GM18498 (cell line): Measurements from ENCODE around the gene RERE.
"Not testable (repeated sequence)": the region's sequence is repeated elsewhere in the genome, so short reads cannot be mapped to it uniquely, and the experiment has no call there.

ENCODE experiments used
- ATAC-seq: cut with Tn5 transposase; IDR thresholded peaks from one replicate; pipeline ENCODE4 v1.9.1; 2021; ENCODE audit warnings: mild to moderate bottlenecking, moderate library complexity; ENCODE audit not compliant: unreplicated experiment

Gene RERE

GRCh38 chr1:8695442-8695841 lies 122.0 kb downstream of the RERE start:
- ATAC-seq, result not testable (repeated sequence)

DNA sequence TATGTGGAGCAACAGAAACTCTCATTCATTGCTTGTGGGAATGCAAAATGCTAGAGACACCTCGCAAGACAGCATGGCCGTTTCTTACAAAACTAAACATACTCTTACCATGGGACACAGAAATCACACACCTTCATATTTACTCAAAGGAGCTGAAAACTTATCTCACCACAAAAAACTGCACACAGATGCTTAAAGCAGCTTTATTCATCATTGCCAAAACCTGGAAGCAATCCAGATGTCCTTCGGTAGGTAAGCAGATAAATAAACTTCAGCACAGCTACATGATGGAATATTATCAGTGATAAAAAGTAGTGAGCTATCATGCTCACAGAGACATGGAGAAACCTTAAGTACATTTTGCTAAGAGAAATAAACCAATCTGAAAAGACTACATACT lies 124.3 kb downstream of the RERE start:
- ATAC-seq, result no peak

DNA sequence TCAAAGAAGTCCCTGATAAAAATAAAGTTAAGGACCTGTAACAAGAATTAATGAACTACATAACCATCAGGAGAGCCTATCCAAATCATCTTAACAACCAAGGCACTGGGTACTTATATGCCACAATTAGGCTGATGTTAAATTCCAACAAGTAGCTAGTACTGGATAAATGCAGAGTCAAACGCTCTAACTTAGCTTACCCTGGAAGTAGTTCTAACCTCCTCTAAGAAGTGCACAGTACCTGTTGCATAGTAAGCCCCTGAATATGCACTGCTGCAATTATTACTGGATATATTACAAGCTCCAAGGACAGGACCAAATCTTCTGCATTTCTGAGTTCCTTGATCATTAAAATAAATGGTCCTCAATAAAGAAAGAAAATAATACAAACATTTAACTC lies 125.8 kb downstream of the RERE start:
- no peak for ATAC-seq

- no peak for ATAC-seq
Measured at GRCh38 chr1:8690253-8690525, 127.3 kb downstream of the RERE start.

GRCh38 chr1:8689431-8690252 lies 127.8 kb downstream of the RERE start:
- ATAC-seq, result no peak

DNA sequence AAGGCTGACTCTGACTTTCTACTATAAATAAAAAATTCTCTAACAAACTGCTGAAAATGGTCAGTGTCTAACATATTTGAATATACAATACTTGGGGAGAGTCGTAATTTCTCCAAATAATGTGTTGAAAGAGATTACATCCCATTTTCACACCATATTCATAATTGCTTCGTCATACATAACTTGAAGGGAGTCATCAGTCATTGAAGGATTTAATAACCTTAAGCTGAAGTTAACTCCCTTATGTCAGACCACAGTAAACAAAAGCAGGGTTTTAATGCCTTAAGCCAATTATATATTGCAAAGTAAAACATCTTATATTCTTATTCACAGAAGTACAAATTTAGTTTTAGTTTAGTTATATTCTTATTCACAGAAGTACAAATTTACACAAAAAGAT lies 129.9 kb downstream of the RERE start:
- ATAC-seq, result no peak

GRCh38 chr1:8687039-8687438 lies 130.4 kb downstream of the RERE start:
- no peak for ATAC-seq

GRCh38 chr1:8685463-8685862 lies 132.0 kb downstream of the RERE start:
- ATAC-seq, result no peak

DNA sequence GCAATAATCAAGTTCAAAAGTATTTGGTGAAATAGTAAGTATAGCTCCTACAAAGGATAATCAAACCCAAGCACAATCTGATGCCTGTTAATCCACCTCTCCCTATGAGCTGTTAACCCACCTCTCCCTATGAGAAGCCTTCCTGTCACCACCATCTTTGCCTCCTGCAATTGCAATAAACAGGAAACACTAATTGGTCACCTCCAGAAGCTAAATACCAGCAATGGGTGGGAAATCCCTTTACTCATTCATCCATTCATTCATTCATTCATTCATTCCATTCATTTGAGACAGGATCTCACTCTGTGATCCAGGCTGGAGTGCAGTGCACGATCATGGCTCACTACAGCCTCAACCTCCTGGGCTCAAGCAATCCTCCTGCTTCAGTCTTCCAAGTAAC lies 132.8 kb downstream of the RERE start:
- no peak for ATAC-seq

DNA sequence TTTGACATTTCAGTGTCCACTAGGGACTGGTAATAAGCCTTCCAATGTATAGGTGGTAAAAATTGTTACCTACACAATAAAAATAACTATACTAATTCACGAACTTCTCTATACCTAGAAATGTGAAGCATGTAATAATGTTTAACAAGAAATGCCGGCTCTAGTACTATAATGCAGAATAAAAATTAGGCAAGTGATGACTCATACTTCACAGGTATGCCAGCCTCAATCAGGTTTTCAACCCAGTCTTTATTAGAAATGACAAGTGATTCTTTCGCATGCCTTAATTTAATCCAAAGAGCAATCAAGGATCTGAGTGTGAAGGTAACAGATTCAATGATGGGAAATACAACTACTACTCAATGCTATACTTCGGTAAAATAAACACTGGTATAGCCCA lies 134.9 kb downstream of the RERE start:
- ATAC-seq, result no peak

DNA sequence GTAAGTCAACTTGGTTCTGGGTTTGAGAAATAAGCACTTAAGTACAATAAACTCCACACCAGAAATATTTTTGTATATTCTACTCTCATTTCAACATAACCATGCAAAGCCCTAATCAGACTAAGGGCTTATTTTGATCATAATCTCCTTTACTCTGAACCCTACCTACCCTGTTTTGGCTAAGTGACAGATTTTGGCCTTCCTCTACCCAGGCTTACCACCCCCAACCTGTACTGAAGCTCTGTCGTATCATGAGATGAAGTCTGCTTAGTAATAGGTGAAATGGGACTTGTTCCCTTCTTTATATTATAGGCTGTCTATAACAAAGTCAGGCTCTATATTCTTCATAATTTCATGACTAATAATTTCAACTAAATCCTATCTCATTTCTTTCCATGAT lies 135.5 kb downstream of the RERE start:
- ATAC-seq, result no peak

GRCh38 chr1:8680664-8681650 lies 136.5 kb downstream of the RERE start:
- ATAC-seq, result no peak

GRCh38 chr1:8679929-8680663 lies 137.3 kb downstream of the RERE start:
- no peak for ATAC-seq

DNA sequence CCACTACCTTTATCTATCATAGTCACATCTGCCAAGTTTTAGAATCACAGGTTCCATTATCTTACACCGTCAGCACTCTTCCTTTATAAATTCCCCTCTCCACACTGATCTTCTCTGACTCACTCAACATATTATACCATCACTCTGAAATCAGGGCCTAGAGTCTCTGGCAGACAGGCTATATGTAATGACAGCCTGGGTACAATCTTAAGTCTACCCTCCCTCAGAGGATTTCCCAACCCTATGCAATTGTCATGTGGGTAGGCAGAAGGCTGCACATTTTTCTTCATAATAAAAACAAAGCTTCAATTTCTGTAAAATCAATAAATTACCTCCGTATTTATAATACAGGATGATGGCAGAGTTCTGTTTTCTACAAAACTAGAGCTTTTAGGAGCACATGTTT lies 138.0 kb downstream of the RERE start:
- no peak for ATAC-seq

DNA sequence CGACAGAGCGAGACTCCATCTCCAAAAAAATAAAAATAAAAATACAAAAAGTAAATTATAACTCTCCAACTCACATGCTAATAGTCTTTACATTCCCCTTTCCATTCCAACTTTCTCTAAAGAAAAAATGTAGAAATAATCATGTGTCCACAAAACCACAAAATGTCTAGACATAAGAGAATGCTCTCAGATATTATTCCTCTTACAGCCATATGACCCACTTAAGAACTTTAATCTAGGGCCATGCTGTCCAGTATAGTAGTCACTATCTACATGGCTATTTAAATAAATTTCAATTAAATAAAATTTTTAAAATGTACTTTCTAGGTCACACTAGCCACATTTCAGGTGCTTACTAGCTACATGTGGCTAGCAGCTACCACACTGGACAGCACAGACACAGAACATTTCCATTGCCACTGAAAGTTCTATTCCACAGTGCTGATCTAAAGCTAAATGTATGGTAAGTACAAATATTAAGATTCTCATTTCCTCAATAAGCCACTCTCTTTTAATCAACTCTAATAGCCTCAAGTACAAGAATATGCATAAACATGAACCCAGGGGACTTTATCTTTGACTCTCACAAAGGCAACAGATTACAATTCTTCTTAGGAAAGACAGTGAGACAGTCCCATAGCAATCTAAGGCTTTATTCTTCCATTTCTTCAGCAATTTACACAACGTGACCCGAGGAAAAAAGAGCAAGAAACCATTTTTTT lies 138.6 kb downstream of the RERE start:
- ATAC-seq, result no peak

DNA sequence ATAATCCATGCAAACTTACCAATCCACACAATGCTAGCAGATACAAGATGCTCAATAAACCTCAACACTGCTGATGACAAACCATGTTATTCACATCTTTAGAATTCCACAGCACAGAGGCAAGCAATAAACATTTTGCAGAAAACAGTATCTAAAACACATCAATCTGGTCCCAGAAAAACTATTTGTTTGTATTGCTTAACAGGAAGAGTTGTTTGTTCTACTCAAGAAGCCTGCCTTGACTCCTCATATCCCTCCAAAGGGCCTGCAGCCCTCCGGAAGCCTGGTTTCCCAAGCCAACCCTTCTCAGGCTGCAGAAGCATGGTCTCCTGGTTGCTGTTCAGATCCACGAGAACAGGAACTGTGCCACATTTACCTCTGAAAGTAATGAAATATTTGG lies 139.7 kb downstream of the RERE start:
- ATAC-seq, result no peak

DNA sequence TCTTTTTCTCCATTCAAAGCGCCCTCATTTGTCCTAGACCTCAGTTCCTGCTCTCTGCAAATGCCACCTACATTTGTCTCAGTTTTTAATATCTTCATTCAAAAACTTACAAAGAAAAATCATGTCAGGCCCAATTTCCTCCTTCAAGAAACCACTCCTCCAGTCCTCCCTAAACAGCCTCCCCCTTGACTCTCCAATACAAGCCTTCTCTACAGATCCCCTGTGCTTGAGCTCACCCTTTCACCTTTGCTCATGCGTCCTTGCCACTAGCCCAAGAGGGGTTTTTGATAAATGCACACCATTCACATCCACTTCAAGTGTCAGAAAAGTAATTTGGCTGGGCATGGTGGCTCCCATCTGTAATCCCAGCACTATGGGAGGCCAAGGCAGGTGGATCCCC lies 140.6 kb downstream of the RERE start:
- no peak for ATAC-seq

GRCh38 chr1:8676072-8676471 lies 141.4 kb downstream of the RERE start:
- ATAC-seq, result no peak

DNA sequence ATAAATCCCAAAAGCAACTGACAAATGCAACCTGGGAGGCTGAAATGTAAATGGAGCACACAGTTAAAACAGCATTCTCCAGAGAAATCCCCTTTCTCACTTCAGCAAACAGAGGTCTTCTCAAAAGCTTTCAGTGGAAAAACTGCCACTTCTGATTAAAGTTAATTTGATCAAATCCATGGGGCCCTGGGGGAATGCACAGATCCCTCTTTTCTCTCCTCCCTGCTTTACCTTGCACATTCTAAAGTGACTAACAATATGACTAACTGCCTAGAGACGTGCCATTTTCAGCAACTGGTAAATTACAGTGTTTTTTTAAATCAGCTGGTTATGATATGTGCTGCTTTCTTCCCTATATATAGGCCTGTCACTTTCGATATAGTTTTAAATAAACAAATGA lies 142.5 kb downstream of the RERE start:
- ATAC-seq, result no peak

GRCh38 chr1:8674481-8674880 lies 143.0 kb downstream of the RERE start:
- no peak for ATAC-seq
